AG09319 (cell line): ENCODE results near the gene CALCA.

Experiments used
- DNase-seq: peaks from one replicate; pipeline ENCODE4 v3.0.0-alpha.2; 2010; ENCODE audit warnings: low read depth; ENCODE audit errors: extremely low read depth
- TF ChIP-seq, protein P1 (sequence below): IDR thresholded peaks from 2 replicates; pipeline ENCODE4 v1.5.1; 2011; ENCODE audit warnings: low read depth, mild to moderate bottlenecking, inconsistent platforms, low read length, moderate library complexity

CALCA gene

DNA sequence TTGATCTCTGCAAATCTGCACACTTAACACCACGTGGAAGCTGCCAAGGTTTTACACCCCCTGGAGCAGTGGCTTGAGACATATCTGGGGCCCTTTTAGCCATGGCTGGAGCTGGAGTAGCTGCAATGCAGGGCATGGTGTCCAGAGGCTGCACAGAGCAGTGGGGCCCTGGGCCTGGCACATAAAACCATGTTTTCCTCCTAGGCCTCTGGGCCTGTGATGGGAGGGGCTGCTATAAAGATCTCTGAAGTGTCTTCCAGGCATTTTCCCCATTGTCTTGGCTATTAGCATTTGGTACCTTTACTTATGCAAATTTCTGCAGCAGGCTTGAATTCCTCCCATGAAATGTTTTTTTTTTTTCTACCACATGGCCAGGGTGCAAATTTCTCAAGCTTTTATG is 33.2 kb downstream of the CALCA start:
- TF ChIP-seq, protein P1, sequence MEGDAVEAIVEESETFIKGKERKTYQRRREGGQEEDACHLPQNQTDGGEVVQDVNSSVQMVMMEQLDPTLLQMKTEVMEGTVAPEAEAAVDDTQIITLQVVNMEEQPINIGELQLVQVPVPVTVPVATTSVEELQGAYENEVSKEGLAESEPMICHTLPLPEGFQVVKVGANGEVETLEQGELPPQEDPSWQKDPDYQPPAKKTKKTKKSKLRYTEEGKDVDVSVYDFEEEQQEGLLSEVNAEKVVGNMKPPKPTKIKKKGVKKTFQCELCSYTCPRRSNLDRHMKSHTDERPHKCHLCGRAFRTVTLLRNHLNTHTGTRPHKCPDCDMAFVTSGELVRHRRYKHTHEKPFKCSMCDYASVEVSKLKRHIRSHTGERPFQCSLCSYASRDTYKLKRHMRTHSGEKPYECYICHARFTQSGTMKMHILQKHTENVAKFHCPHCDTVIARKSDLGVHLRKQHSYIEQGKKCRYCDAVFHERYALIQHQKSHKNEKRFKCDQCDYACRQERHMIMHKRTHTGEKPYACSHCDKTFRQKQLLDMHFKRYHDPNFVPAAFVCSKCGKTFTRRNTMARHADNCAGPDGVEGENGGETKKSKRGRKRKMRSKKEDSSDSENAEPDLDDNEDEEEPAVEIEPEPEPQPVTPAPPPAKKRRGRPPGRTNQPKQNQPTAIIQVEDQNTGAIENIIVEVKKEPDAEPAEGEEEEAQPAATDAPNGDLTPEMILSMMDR = no peak
- DNase-seq = no peak

DNA sequence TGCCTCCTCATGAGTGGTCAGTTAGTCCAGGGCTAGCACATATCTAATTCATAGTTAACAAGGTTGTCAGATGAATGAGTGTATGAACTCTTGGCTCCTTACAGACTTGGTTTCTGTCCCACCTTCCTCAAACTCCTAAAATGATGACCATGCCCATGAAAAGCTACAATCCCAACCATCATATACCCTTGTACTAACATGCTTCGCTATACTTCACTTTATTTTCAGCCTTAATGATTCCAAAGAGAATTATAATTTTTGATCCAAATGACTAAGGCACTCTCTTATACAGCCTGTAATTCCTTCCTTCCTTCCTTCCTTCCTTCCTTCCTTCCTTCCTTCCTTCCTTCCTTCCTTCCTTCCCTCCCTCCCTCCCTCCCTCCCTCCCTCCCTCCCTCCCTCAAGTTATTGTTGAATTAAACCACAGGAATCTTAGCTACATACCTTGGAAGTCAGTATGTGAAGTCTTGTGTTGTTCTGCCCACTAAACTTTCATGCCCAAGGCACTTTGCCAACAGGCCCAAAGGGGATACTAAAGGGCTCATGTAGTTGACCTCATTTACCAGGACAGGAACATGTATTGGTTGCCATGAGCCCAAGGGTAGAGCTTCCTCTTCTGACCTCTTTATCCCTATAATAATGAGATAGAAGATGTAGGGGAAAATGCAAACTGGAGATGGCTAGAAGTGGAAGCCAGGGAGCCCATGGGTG is 37.4 kb downstream of the CALCA start:
- DNase-seq = no peak
- TF ChIP-seq, protein P1 = no peak

DNA sequence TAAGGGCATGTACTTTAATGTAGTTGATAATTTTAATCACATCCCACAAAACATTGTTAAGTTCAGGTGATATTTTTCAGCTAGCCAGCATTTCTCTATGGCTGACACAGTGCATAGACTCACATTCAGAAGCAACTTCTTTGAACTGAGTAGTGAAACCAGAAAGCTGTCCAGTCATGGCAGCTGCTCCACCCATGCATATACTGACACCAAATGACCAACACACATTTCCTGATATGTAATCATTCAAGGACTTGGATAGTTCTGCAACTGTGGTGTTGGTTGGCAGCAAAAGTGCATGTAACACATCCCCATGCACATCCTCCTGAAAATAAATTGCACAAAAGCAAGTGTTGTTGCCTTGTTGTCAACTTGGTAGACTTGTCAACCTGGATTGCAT is 39.7 kb downstream of the CALCA start:
- DNase-seq = no peak
- TF ChIP-seq, protein P1 = no peak

DNA sequence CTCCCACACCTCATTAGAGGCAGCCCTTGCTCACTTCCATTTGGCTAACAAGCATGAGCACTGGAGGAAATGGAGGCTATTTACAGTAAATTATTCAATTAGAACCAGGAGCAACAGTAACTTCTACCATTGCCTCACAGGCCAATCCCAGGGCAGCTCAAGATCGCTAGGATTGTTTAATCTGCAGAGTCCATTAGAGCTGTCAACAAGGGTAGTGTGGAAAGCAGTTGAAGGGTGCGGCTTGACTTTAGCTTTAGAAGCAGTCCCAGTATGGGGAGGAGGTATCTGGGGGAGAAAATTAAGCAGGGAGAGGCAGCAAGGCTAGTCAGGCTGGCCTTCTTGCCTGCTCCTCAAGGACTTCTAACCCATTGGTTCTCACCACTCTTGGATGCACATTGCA is 41.8 kb downstream of the CALCA start:
- no peak for DNase-seq
- TF ChIP-seq, protein P1 = no peak

DNA sequence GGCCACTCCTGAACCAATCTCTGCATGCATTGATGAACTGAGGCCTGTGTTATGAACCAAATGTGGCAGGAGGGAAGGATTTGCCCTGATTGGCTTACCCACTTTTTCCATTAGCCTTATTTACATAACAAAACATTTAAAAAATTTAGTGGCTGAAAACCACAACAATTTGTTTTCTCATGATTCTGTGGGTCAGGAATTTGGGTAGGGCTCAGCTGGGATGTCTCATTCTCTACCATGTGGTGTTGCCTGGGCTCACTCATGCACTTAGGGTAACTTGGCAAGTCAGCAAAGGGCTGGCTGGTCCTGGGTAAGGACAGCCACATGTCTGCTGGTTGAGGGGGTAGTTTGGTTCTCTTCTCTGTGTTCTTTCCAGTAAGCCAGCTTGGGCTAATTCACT is 45.0 kb downstream of the CALCA start:
- TF ChIP-seq, protein P1 = no peak
- DNase-seq = no peak

DNA sequence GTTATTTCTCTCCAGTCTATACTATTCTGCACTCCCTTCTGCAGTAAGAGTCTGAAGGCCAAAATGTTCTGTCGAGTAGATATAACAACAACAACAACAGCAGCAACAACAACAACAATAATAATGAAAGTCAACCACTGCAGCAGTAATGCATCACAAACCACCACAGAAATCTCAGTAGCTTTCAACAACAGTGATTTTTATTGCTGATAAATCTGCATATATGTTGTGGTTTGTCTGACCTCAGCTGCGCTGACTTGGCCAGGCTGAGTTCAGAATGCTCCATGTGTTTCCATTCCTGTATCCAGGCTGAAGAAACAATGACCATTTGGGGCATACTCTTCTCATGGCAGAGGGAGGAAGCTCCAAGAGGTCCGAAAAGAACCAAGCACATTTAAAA is 47.8 kb downstream of the CALCA start:
- DNase-seq = no peak
- TF ChIP-seq, protein P1 = no peak
